Duodenal mucosa (tissue), 2 donors: ENCODE data around the gene PRRT1.

Experiments
- H3K27ac ChIP-seq: one replicate; pipeline ENCODE4 v1.7.0; 2013; ENCODE audit warnings: low read depth, low read length
- H3K27me3 ChIP-seq, 2 donors: one replicate each; pipeline ENCODE4 v1.7.0; 2013; ENCODE audit warnings: low read length in 2 of 2, control low read depth in 1 of 2; ENCODE audit not compliant: insufficient read depth in 2 of 2, control insufficient read depth in 1 of 2
- H3K36me3 ChIP-seq, 2 donors: one replicate each; pipeline ENCODE4 v1.7.0; 2013; ENCODE audit warnings: low read length in 2 of 2, control low read depth in 1 of 2; ENCODE audit not compliant: insufficient read depth in 2 of 2, control insufficient read depth in 1 of 2
- H3K4me1 ChIP-seq, 2 donors: one replicate each; pipeline ENCODE4 v1.7.0; 2013; ENCODE audit warnings: low read length in 2 of 2, control low read depth in 1 of 2; ENCODE audit not compliant: insufficient read depth in 2 of 2, control insufficient read depth in 1 of 2
- H3K4me3 ChIP-seq, 2 donors: one replicate each; pipeline ENCODE4 v1.7.0; 2013; ENCODE audit warnings: low read length in 2 of 2, low read depth in 1 of 2
- H3K9ac ChIP-seq, 2 donors: one replicate each; pipeline ENCODE4 v1.7.0; 2013; ENCODE audit warnings: low read length in 2 of 2, low read depth in 1 of 2
- H3K9me3 ChIP-seq, 2 donors: one replicate each; pipeline ENCODE4 v1.7.0; 2013; ENCODE audit warnings: low read length in 2 of 2, control low read depth in 1 of 2; ENCODE audit not compliant: control insufficient read depth in 1 of 2

PRRT1 gene

GRCh38 chr6:32164295-32164694 lies 12.6 kb upstream of the PRRT1 start, which contains the start of gene EGFL8:
TSS of gene EGFL8 (plus strand) at chr6:32164595. CDS start at chr6:32166166, 1,571 bp downstream.
- Histone ChIP-seq H3K9me3 (no peaks in the 10 kb centered on the region), H3K9ac (no peak within 1 kb of the TSS), H3K36me3 (peaks cover 0 to 31% of the 10 kb centered on the region in 2 donors), H3K27me3 (no peaks in the 10 kb centered on the region), H3K4me3 (no peak within 1 kb of the TSS), H3K4me1 (no peaks in the 10 kb centered on the region), H3K27ac (peak within 1 kb of the TSS; percentile 14)

- Histone ChIP-seq H3K27ac (peak overlapping the region; percentile 14), H3K27me3 (no peaks in the 10 kb centered on the region), H3K9ac (no peak overlapping the region), H3K4me1 (no peaks in the 10 kb centered on the region), H3K4me3 (no peak overlapping the region), H3K36me3 (peaks cover 0 to 28% of the 10 kb centered on the region in 2 donors), H3K9me3 (no peaks in the 10 kb centered on the region)
Measured at GRCh38 chr6:32163559-32164258, 12.0 kb upstream of the PRRT1 start.

GRCh38 chr6:32158052-32158451 lies 6.3 kb upstream of the PRRT1 start:
- H3K27ac ChIP-seq, result no peak overlapping the region
- no peaks in the 10 kb centered on the region for H3K9me3 ChIP-seq
- H3K4me1 ChIP-seq, result peaks cover 12 to 20% of the 10 kb centered on the region in 2 donors
- H3K9ac ChIP-seq, result no peak overlapping the region
- H3K36me3 ChIP-seq, result peaks cover 14 to 18% of the 10 kb centered on the region in 2 donors
- H3K27me3 ChIP-seq, result no peaks in the 10 kb centered on the region
- no peak overlapping the region for H3K4me3 ChIP-seq

GRCh38 chr6:32156891-32157290 lies 5.2 kb upstream of the PRRT1 start:
- Histone ChIP-seq H3K27ac (no peak overlapping the region), H3K4me1 (peaks cover 20 to 32% of the 10 kb centered on the region in 2 donors), H3K9ac (no peak overlapping the region), H3K4me3 (no peak overlapping the region), H3K9me3 (no peaks in the 10 kb centered on the region), H3K27me3 (no peaks in the 10 kb centered on the region), H3K36me3 (peaks cover 14 to 15% of the 10 kb centered on the region in 2 donors)

GRCh38 chr6:32154514-32155161 lies 2.9 kb upstream of the PRRT1 start:
- Histone ChIP-seq H3K4me1 (peaks cover 20 to 32% of the 10 kb centered on the region in 2 donors), H3K27me3 (no peaks in the 10 kb centered on the region), H3K36me3 (peaks cover 14 to 15% of the 10 kb centered on the region in 2 donors), H3K9ac (peak overlapping the region; percentile 86 to 91), H3K4me3 (peak overlapping the region; percentile 87 to 98), H3K9me3 (no peaks in the 10 kb centered on the region), H3K27ac (peak overlapping the region; percentile 85)

GRCh38 chr6:32153564-32154513 lies 2.1 kb upstream of the PRRT1 start, which contains the start of gene PPT2:
TSS of gene PPT2 (plus strand) at chr6:32154141. CDS start at chr6:32154595, 454 bp downstream.
- Histone ChIP-seq H3K36me3 (peaks cover 14 to 15% of the 10 kb centered on the region in 2 donors), H3K9ac (peak within 1 kb of the TSS; percentile 86 to 91), H3K27ac (peak within 1 kb of the TSS; percentile 85), H3K27me3 (no peaks in the 10 kb centered on the region), H3K4me1 (peaks cover 20 to 32% of the 10 kb centered on the region in 2 donors), H3K4me3 (peak within 1 kb of the TSS; percentile 87 to 98), H3K9me3 (no peaks in the 10 kb centered on the region)

GRCh38 chr6:32152769-32153563 lies 1.2 kb upstream of the PRRT1 start:
- Histone ChIP-seq H3K36me3 (peaks cover 7 to 9% of the 10 kb centered on the region in 2 donors), H3K27me3 (no peaks in the 10 kb centered on the region), H3K4me1 (peaks cover 20 to 32% of the 10 kb centered on the region in 2 donors), H3K4me3 (peak overlapping the region; percentile 87 to 98), H3K9ac (peak overlapping the region; percentile 86 to 91), H3K27ac (peak overlapping the region; percentile 85), H3K9me3 (no peaks in the 10 kb centered on the region)

GRCh38 chr6:32151181-32151862 lies 417 bp downstream of the PRRT1 start:
- peak overlapping the region; percentile 34 to 45 for H3K4me3 ChIP-seq
- peaks cover 0 to 3% of the 10 kb centered on the region in 2 donors for H3K36me3 ChIP-seq
- H3K9me3 ChIP-seq, result no peaks in the 10 kb centered on the region
- H3K27ac ChIP-seq, result no peak overlapping the region
- no peaks in the 10 kb centered on the region for H3K27me3 ChIP-seq
- peaks cover 20 to 32% of the 10 kb centered on the region in 2 donors for H3K4me1 ChIP-seq
- H3K9ac ChIP-seq, result no peak overlapping the region
